ENCODE results near the gene PCP4. TPM values are rescaled to one million over a fixed set of nuclear protein-coding genes. Genes with fewer than 3 reads are reported as not detected.

The PCP4 gene
- total RNA-seq, 4 donors from 2014 or later, result 1.3 to 12.4 (median 1.7) TPM

DNA sequence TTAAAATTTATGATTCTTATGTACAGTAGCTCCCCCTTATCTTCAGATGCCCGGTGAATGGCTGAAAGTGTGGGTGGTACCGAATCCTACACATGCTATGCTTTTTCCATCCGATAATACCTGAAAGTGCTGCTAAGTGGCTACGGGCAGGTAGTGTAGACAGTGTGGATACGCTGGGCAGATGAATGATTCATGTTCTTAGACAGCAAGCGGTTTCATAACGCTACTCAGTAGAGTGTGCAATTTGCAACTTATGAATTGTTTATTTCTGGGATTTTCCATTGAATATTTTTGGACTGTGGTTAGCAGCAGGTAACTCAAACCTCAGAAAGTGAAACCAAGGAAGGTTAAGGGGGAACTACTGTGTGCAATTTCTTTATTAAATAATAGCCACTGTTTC, 7.5 kb downstream of the PCP4 start:
- 64% methylated on average over 7 of the region's 7 CpGs for WGBS
- Histone ChIP-seq H3K27me3 (peaks cover 3% of the 10 kb centered on the region), H3K36me3 (no peaks in the 10 kb centered on the region), H3K27ac (no peak overlapping the region), H3K9me3 (no peaks in the 10 kb centered on the region), H3K4me1 (no peaks in the 10 kb centered on the region), H3K4me3 (no peak overlapping the region)
- TF ChIP-seq EP300 (IDR thresholded peaks at IDR 0.05), result no peak
- TF ChIP-seq, protein P1, sequence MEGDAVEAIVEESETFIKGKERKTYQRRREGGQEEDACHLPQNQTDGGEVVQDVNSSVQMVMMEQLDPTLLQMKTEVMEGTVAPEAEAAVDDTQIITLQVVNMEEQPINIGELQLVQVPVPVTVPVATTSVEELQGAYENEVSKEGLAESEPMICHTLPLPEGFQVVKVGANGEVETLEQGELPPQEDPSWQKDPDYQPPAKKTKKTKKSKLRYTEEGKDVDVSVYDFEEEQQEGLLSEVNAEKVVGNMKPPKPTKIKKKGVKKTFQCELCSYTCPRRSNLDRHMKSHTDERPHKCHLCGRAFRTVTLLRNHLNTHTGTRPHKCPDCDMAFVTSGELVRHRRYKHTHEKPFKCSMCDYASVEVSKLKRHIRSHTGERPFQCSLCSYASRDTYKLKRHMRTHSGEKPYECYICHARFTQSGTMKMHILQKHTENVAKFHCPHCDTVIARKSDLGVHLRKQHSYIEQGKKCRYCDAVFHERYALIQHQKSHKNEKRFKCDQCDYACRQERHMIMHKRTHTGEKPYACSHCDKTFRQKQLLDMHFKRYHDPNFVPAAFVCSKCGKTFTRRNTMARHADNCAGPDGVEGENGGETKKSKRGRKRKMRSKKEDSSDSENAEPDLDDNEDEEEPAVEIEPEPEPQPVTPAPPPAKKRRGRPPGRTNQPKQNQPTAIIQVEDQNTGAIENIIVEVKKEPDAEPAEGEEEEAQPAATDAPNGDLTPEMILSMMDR (IDR thresholded peaks at IDR 0.05), result no peak
- no peak for TF ChIP-seq POLR2AphosphoS5 (IDR thresholded peaks at IDR 0.05)
- TF ChIP-seq POLR2A (IDR thresholded peaks at IDR 0.05), result no peak
- DNase-seq (ENCODE audit: low spot score in 2 of 2), result no peak

DNA sequence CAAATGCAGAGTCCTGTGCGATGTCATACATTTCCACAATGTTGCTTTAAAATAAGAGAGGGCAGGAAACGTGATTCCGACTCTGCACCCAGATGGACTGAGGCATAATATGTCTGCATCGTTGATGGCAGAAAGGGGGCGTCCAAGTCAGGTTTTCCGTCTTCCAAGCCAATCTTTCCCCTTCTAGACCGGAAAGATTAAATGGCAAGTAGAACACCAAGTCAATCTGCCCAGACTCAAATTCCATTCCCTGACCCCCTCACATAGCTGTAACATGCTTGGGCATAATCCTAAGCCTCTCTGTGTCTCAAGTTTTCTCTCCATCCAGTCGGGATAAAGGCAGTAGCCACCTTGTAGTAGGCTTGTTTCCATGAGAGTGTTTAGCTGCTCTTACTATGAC, 14.4 kb downstream of the PCP4 start:
- Histone ChIP-seq H3K27ac (no peak overlapping the region), H3K4me3 (no peak overlapping the region), H3K36me3 (no peaks in the 10 kb centered on the region), H3K4me1 (no peaks in the 10 kb centered on the region), H3K9me3 (no peaks in the 10 kb centered on the region), H3K27me3 (no peaks in the 10 kb centered on the region)
- WGBS, result 74% methylated on average over 8 of the region's 8 CpGs
- no peak for DNase-seq (ENCODE audit: low spot score in 2 of 2)
- TF ChIP-seq POLR2AphosphoS5 (IDR thresholded peaks at IDR 0.05) (no peak), EP300 (IDR thresholded peaks at IDR 0.05) (no peak), POLR2A (IDR thresholded peaks at IDR 0.05) (no peak)

DNA sequence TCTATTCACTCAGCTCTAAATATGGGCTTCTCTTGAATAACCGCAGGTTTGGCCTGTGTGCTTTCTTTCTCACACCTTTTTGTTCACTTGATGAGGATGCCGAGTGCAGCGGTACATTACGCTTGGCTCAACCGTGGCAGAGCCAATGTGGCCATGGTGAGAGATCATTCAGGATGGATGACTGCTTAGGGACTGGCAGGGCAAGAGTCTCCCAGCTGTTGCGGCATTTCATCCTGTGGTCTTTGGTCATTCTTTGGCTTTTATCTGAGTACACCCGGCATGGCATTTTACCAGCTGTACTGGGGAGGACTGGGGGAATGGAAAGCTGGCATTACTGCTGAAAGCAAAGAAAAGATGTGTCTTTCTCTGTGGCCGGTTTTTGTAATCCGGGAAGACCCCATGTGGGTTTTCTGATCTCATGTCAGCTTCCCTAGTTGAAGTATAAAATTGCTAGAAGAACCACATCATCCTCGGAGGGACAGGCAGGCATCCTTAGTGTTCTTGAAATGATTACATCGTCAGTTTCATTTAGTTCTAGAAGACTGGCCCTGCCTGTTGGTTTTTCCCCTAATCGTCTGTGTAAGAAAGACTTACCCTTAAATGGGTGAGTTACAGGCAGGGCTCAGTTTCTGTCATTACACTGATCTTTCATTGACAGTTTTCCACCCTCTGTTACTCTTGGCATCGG, 15.1 kb downstream of the PCP4 start:
- WGBS, result 91% methylated on average over 13 of the region's 13 CpGs
- Histone ChIP-seq H3K27me3 (no peaks in the 10 kb centered on the region), H3K36me3 (no peaks in the 10 kb centered on the region), H3K27ac (no peak overlapping the region), H3K9me3 (no peaks in the 10 kb centered on the region), H3K4me1 (no peaks in the 10 kb centered on the region), H3K4me3 (no peak overlapping the region)
- no peak for DNase-seq (ENCODE audit: low spot score in 2 of 2)
- TF ChIP-seq POLR2A (IDR thresholded peaks at IDR 0.05) (no peak), POLR2AphosphoS5 (IDR thresholded peaks at IDR 0.05) (no peak), EP300 (IDR thresholded peaks at IDR 0.05) (no peak)
- TF ChIP-seq, protein P1 (IDR thresholded peaks at IDR 0.05), result no peak

DNA sequence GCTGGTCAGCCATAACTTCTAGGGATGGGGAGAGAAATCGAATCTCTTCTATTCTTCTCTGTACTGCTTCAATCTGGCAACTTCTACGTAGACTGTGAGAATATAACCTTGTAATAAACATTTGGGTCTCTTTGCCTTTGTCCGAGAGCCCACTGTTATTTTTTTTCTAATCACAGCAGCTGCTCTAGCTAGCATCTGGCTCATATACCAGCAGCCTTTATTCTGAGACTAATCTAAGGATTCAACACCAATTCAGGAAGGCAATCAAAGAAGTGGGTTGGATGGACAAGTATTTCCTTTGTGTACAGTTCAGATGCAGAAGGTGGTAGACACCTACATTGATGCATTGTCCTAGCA, 15.6 kb downstream of the PCP4 start:
- no peaks in the 10 kb centered on the region for H3K27me3 ChIP-seq
- no peaks in the 10 kb centered on the region for H3K36me3 ChIP-seq
- H3K4me1 ChIP-seq, result no peaks in the 10 kb centered on the region
- H3K4me3 ChIP-seq, result no peak overlapping the region
- H3K27ac ChIP-seq, result no peak overlapping the region
- no peak for DNase-seq (ENCODE audit: low spot score in 2 of 2)
- WGBS, result 86% methylated on average over 3 of the region's 3 CpGs
- TF ChIP-seq EP300 (IDR thresholded peaks at IDR 0.05), result no peak
- TF ChIP-seq, protein P1 (IDR thresholded peaks at IDR 0.05), result no peak
- TF ChIP-seq POLR2A (IDR thresholded peaks at IDR 0.05), result no peak
- no peak for TF ChIP-seq POLR2AphosphoS5 (IDR thresholded peaks at IDR 0.05)
- H3K9me3 ChIP-seq, result no peaks in the 10 kb centered on the region

DNA sequence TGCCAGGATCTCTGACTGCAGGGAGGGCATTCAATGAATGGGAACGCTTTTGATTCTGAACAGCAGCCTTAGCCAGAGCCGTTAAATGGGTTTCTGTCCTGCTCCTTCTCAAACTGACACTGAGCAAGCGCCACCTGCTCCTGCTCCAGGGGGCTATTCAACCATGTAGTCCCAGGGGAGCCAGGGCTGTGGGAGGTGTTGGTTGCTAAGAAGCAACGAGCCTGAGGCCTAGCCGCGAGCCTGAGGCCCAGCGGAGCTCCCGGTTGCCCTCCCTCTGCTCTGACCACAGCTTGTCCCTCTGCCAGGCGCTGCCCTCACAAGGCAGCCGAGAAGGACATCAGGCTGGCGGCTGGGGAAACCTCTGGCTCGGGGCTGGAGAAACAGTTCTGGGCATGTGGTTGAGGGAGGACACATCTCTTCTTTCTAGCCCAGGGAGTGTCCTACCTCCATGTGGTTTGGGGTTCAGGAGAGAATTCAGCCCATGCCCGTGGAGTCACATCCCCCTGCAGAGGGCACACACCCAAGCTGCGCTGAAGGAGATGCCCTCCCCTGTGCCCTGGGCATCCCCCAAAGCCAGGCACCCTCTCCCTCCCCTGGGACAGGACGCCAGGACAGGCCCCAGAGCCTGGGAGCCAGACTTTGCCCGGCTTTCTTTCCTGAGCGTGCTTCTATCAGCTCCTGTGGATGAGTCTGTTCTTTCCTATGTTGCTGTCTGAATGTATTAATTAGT, 18.0 kb downstream of the PCP4 start:
- DNase-seq (ENCODE audit: low spot score in 2 of 2), result no peak
- Histone ChIP-seq H3K27me3 (no peaks in the 10 kb centered on the region), H3K4me1 (no peaks in the 10 kb centered on the region), H3K4me3 (no peak overlapping the region), H3K27ac (no peak overlapping the region), H3K36me3 (no peaks in the 10 kb centered on the region), H3K9me3 (no peaks in the 10 kb centered on the region)
- TF ChIP-seq POLR2A (IDR thresholded peaks at IDR 0.05), result no peak
- TF ChIP-seq POLR2AphosphoS5 (IDR thresholded peaks at IDR 0.05), result no peak
- TF ChIP-seq EP300 (IDR thresholded peaks at IDR 0.05), result no peak
- TF ChIP-seq, protein P1 (IDR thresholded peaks at IDR 0.05), result no peak
- WGBS, result 63% methylated on average over 10 of the region's 17 CpGs
